HepG2 (cell line): ENCODE data around the gene HNRNPUL2. TPM values are rescaled to one million over a fixed set of nuclear protein-coding genes. Genes with fewer than 3 reads are reported as not detected.
A peak's percentile ranks its signal among the peaks of the same experiment; 100 is the strongest.

ENCODE experiments used
- ARID4A ChIP-seq: sonication (generic); formaldehyde crosslinking; IDR thresholded peaks from 2 replicates; pipeline ENCODE4 v1.5.0; 2020; ENCODE audit warnings: mild to moderate bottlenecking, missing genetic modification reagents, borderline replicate concordance
- CCAR2 ChIP-seq: fragments of 200-400 bp; formaldehyde crosslinking; optimal IDR thresholded peaks from 2 replicates; pipeline ENCODE3; 2018; ENCODE audit warnings: low read depth, mild to moderate bottlenecking, low read length, moderate library complexity
- ETV6 ChIP-seq: sonication (generic); formaldehyde crosslinking; conservative IDR thresholded peaks from 2 replicates; pipeline ENCODE4 v1.4.0; 2020; ENCODE audit warnings: missing genetic modification reagents
- HIVEP1 ChIP-seq: sonication (generic); formaldehyde crosslinking; IDR thresholded peaks from 2 replicates; pipeline ENCODE4 v1.4.0; 2020; ENCODE audit warnings: mild to moderate bottlenecking, missing genetic modification reagents
- HNRNPK ChIP-seq: fragments of 200-400 bp; formaldehyde crosslinking; IDR thresholded peaks from 2 replicates; pipeline ENCODE4 v1.6.1; 2018; ENCODE audit warnings: low read length, low read depth, moderate library complexity, mild to moderate bottlenecking; ENCODE audit not compliant: poor library complexity, severe bottlenecking
- KDM3A ChIP-seq: IDR thresholded peaks from 2 replicates; pipeline ENCODE4 v1.6.1; 2018; ENCODE audit warnings: low read depth, missing compliant biosample characterization
- LRRFIP1 ChIP-seq: sonication (generic); formaldehyde crosslinking; conservative IDR thresholded peaks from 2 replicates; pipeline ENCODE4 v1.4.0; 2020; ENCODE audit warnings: missing genetic modification reagents
- MED8 ChIP-seq: sonication (generic); formaldehyde crosslinking; IDR thresholded peaks from 2 replicates; pipeline ENCODE4 v1.8.1; 2023; ENCODE audit warnings: mild to moderate bottlenecking, missing genetic modification reagents; ENCODE audit not compliant: insufficient replicate concordance
- MYPOP ChIP-seq: sonication (generic); formaldehyde crosslinking; IDR thresholded peaks from 2 replicates; pipeline ENCODE4 v1.8.1; 2023; ENCODE audit warnings: mild to moderate bottlenecking, moderate library complexity, missing genetic modification reagents
- NR2F1 ChIP-seq, 2 experiments: fragments of 450-650 bp in 1 of 2; formaldehyde crosslinking in 1 of 2; IDR thresholded peaks; 2 replicates each; pipeline versions ENCODE4 v1.5.0 to v1.6.1; 2016 to 2020; ENCODE audit warnings: mild to moderate bottlenecking in 1 of 2, missing compliant biosample characterization in 1 of 2, missing genetic modification reagents in 1 of 2, moderate library complexity in 1 of 2
- SNAPC5 ChIP-seq: sonication (generic); formaldehyde crosslinking; IDR thresholded peaks from 2 replicates; pipeline ENCODE4 v1.8.1; 2023; ENCODE audit warnings: mild to moderate bottlenecking, missing genetic modification reagents, borderline replicate concordance
- U2AF1 ChIP-seq: fragments of 200-400 bp; formaldehyde crosslinking; optimal IDR thresholded peaks from 2 replicates; pipeline ENCODE3; 2017; ENCODE audit warnings: mild to moderate bottlenecking, low read depth, low read length
- ZBTB44 ChIP-seq: sonication (generic); formaldehyde crosslinking; IDR thresholded peaks from 2 replicates; pipeline ENCODE4 v1.4.0; 2020; ENCODE audit warnings: missing genetic modification reagents
- ZNF547 ChIP-seq: sonication (generic); formaldehyde crosslinking; IDR thresholded peaks from 2 replicates; pipeline ENCODE4 v1.5.1; 2020; ENCODE audit warnings: mild to moderate bottlenecking, missing genetic modification reagents
- ZNF737 ChIP-seq: sonication (generic); formaldehyde crosslinking; IDR thresholded peaks from 2 replicates; pipeline ENCODE4 v1.5.0; 2020; ENCODE audit warnings: missing genetic modification reagents, mild to moderate bottlenecking, borderline replicate concordance
- ZNF784 ChIP-seq: sonication (generic); formaldehyde crosslinking; IDR thresholded peaks from 2 replicates; pipeline ENCODE4 v1.5.1; 2020; ENCODE audit warnings: missing genetic modification reagents, mild to moderate bottlenecking, borderline replicate concordance
- ZNF816 ChIP-seq: sonication (generic); formaldehyde crosslinking; IDR thresholded peaks from 2 replicates; pipeline ENCODE4 v1.8.0; 2022; ENCODE audit warnings: missing genetic modification reagents, mild to moderate bottlenecking, borderline replicate concordance
- polyA plus RNA-seq, 8 experiments: library from polyadenylated mRNA; depleted of rRNA in 3 of 8; stranded (reverse) in 7 of 8; unstranded in 1 of 8; fragments of >200 nt; fragmentation: Illumina TruSeq in 4 of 8; extraction: Trizol in 4 of 8; gene quantifications; 2 replicates each; pipeline versions ENCODE4 v1.2.1 to v1.2.3, GENCODE V29; 2011 to 2016; ENCODE audit warnings: low read depth in 4 of 8, missing spikeins in 1 of 8, mixed read lengths in 1 of 8; ENCODE audit not compliant: insufficient read depth in 1 of 8
- total RNA-seq, 5 experiments: library from RNA; depleted of rRNA; stranded (reverse); fragments of >200 nt; fragmentation: Illumina TruSeq; extraction: Trizol; gene quantifications; 2 replicates each; pipeline ENCODE4 v1.2.3, GENCODE V29; 2016; ENCODE audit warnings: low read depth in 1 of 5

Gene HNRNPUL2
- total and polyA plus RNA-seq, 2 of the 13 experiments (the other 11 are each of a cell fraction or from before 2014, with no cell fraction given): 8.4 to 9.6 TPM

GRCh38 chr11:62727165-62727871 lies at the start of gene HNRNPUL2 (continued):
- TF ChIP-seq ARID4A (CRISPR knock-in tag): peak; percentile 77
- TF ChIP-seq ZNF784 (CRISPR knock-in tag): peak; percentile 73; the same call in 1 of the 2 replicates
- no peak for TF ChIP-seq NR2F1 (CRISPR knock-in tag; IDR thresholded peaks at IDR 0.05)
- TF ChIP-seq SNAPC5 (CRISPR knock-in tag): peak; percentile 97
- peak; percentile 22; the same call in 1 of the 2 replicates for TF ChIP-seq ZNF816 (CRISPR knock-in tag)
- TF ChIP-seq ZNF737 (CRISPR knock-in tag): 0 out of 2 replicates have a peak, but pooled peaks have one; percentile 68
- peak; percentile 73 for TF ChIP-seq HIVEP1 (CRISPR knock-in tag)
- TF ChIP-seq CCAR2: no peak
- TF ChIP-seq ZBTB44 (CRISPR knock-in tag): peak; percentile 78; the same call in 1 of the 2 replicates
- no peak; the same call in 1 of the 2 replicates for TF ChIP-seq MYPOP (CRISPR knock-in tag)
- peak; percentile 92 for TF ChIP-seq ETV6 (CRISPR knock-in tag)
- no peak for TF ChIP-seq LRRFIP1
- 0 out of 2 replicates have a peak, but pooled peaks have one; percentile 53 for TF ChIP-seq KDM3A (CRISPR knock-in tag)
- TF ChIP-seq ZNF547 (CRISPR knock-in tag): peak; percentile 96
- peak; percentile 87 for TF ChIP-seq HNRNPK
- TF ChIP-seq U2AF1: no peak
- TF ChIP-seq MED8 (CRISPR knock-in tag): no peak
